CD4-positive, alpha-beta T cell treated with Interferon alpha-2 for 1 hour (primary cell): ENCODE measurements around the gene ZNF24.

ENCODE experiments used
- DNase-seq, 2 donors: peaks; one replicate each; pipeline ENCODE4 v3.0.0-alpha.2; 2020 to 2022

The ZNF24 gene

GRCh38 chr18:35352778-35353177, 8.6 kb upstream of the ZNF24 start:
- no peak for DNase-seq

- DNase-seq = no peak
These were observed 8.1 kb upstream of the ZNF24 start for GRCh38 chr18:35352283-35352682.

GRCh38 chr18:35348001-35348400, 3.8 kb upstream of the ZNF24 start:
- DNase-seq = no peak

DNA sequence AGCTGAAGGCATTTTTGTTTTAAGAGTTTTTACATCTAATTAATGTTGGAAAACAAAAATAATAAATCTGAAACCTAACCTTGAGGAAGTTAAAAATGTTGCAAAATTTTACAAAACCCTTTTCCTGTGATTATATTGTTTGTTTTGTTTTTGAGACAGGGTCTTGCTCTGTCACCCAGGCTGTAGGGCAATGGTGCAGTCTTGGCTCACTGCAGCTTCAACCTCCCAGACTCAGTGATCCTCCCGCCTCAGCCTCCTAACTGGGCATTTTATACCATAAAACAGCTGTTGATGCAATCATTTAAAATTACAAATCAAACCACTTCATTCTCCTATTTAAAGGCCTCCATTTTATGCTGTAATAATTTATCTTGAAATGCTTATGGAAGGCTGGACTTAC, 1.7 kb upstream of the ZNF24 start:
- DNase-seq = no peak

DNA sequence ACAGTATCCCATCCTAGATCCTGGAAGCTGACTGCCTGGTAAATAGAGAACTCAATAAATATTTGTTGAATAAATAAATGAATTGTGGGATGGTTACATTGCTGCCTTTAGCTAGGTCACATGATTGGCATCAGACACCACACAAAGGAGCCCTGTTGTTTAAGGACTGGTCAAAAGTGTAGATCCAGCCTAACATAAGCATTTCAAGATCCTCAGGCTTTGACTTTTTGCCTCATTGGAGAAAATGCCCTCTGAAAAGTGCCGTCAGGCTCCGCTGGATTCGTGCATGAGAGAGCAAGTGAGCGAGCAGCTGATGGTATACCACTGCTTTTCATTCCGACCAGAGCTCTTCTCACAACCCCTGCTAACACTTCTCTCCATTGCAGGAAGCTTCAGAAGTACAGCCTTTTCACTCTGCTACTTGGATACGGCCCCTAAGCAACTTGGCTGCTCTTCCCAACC, 1.3 kb upstream of the ZNF24 start:
- no peak for DNase-seq

DNA sequence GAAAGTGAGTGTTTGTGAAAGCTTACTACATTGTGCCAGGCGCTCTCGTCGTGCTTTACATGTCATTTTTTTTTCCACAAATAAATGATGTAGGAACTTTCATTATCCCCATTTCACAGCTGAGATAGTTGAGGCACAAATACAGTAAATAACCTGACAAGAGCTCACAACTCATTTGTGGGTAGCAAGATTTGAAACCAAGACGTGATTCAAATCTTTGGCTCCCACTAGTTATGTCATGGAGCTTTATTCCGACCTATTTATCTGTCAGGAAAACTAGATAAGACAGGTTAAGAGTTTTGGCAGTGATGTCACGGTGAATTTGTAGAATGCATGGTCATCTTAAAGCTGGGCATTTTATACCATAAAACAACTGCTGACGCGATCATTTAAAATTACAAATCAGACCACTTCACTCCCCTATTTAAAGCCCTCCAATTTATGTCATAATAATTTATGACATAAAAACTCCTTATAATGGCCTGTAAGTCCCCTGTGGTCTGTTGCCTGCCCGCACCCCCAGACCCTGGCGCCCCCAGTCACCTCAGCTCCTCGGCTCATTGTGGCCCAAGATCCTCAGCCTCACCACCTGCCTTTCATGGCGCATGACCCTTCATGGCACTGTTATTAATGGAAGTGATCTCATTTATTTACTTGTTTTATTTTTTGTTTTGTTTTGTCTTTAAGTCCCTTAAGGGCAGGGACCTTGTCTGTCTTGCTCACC, 678 bp upstream of the ZNF24 start:
- DNase-seq = no peak

DNA sequence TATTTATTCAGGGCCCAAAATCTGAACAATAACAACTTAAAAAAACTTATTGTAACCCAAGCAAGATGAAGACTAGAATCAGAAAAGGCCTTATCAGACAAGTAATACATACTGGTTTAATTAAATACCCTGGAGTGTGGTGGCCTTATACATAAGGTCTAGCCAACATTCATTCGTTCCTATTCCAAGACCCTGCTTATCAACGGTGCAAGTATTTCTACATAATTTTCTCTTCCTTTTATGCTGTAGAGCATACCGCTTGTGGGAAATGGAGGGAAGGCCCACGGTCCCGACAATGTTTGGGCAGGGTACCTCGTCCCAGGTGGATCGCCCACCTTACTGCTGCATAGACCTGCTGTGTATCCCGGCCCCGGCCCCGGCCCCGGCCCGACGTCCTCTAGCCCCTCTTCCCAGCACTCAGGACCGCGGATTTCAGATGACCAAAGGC, 708 bp downstream of the ZNF24 start:
- no peak for DNase-seq

DNA sequence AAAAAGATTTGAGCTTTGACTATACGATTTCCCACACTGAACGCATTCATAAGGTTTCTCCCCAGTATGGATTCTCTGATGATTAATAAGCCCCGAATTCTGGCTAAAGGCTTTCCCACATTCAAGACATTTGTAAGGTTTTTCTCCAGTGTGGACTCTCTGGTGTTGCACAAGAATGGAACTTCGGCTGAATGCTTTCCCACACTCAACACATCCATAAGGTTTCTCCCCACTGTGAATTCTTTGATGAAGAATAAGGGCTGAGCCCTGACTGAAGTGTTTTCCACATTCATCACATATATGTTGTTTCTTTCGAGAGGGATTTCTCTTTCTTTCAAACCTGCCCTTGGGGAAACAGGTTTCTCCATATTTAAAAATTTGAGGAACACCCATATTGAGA, 6.9 kb downstream of the ZNF24 start:
- no peak for DNase-seq

DNA sequence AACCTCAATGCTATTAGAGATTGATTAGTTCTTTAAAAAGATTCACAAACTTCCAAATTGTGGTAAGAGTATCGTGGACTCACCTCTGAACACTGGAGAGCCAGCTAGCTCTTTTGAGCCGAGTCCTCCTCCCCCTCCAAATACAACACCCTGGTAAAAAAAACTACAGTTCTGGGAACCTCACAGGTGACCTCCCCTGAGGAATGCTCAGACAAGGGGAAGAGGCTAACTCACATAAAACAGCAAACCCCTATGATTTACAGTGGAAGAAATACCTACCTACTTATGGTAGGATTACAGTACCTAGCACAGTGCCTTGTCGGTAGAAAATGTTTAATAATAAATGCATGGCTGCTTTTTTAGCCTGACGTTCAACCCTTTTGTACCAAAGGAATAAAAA, 8.4 kb downstream of the ZNF24 start:
- DNase-seq = no peak

- DNase-seq = no peak
These were observed 9.4 kb downstream of the ZNF24 start for GRCh38 chr18:35334821-35335220.

GRCh38 chr18:35334212-35334611, 10.0 kb downstream of the ZNF24 start:
- DNase-seq = no peak

DNA sequence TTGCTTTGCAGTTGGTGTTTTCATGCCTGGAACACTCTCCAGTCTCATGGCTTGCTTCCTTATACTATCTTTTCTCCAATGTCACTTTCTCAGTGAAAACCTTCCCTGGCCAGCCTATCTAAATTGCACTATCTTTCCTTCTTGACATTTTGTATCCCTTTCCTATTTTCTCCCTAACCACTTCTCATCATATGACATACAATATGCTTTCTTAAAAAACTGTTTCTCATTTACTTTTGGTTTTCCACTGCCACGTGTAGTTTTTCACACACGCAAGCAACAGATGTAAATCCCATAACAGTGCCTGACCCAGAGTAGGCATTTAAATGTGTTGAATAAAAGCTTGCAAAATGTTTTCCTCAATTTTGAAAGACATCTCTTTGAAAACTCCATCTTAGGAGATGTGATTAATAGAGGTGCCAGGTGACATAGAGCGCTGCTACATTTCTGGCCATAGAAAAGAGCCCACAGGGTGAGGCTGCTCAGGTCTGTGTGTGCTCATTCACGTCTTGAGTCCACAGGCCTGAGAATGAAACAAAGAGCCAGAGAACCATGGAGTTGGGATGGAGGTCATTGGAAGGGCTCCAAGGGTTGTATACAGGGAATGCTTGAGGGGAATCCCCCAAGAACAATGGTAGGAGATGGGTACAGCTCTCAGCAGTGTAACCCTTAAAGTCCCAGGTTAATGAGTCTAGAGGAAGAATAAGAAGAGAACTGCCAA, 12.7 kb downstream of the ZNF24 start:
- no peak for DNase-seq

GRCh38 chr18:35328868-35329267, 15.4 kb downstream of the ZNF24 start:
- DNase-seq = no peak

GRCh38 chr18:35326695-35327387, 17.4 kb downstream of the ZNF24 start:
- DNase-seq = no peak

GRCh38 chr18:35324926-35325655, 19.1 kb downstream of the ZNF24 start:
- no peak for DNase-seq

DNA sequence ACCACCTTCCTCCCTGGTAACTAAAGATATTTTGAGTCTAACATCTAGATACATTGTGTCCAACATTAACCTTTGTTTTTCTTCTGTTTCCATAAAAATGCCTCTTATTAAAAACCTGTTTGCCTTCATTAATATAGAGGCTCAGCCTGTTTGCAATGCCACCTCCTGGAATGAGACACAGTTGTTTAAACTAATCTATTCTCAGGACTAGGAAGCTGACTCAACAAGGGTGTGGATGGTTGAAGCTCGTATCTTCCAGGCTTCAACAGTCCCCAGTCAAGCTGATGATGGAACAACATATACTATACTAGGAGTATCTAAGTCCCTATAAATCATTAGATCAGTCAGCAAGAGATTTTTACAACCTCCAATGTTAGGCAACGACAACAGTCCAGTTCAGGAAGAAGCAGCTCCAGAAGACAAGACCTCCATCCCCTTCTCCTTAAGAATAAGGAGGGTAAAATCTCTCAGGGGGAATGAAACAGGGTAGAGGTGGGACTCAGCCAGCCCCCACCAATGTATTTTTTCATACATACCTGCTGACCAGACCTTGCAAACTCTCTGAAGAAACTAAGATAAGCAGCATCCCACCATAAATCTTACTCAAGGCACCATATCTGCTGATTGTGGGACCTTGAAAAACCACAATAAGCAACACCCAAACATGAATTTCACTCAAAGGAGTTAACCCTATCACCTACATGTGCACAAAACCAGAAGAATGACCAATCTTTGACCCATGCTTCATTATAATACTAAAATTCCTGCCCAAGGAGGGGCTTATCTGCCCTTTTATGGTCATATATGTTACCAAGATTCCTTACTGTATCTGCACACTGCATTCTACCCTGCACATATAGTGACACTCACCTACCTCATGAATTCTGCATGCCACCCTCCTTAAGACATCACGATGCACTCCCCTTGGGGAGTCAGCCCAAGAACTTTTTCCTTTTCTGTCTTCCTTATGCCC, 21.4 kb downstream of the ZNF24 start:
- DNase-seq = no peak

DNA sequence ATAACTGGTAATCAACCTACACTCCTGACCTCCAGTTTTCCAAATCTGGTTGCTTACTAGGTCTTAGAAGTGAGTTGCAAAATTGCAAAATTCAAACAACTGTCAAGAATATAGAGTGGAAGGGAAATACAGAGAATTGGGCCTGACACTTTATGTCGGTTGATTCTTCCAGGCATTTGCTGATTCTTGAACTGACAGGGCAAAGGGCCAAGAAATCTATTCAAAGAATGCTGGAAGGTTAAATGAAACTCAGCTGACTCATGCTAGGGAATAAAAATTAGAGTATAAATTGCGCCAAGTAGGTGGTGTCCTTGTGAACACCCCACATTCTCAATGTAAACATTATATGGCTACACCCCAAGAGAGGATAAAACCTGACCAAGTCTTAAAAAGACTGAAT, 32.7 kb downstream of the ZNF24 start:
- no peak for DNase-seq

DNA sequence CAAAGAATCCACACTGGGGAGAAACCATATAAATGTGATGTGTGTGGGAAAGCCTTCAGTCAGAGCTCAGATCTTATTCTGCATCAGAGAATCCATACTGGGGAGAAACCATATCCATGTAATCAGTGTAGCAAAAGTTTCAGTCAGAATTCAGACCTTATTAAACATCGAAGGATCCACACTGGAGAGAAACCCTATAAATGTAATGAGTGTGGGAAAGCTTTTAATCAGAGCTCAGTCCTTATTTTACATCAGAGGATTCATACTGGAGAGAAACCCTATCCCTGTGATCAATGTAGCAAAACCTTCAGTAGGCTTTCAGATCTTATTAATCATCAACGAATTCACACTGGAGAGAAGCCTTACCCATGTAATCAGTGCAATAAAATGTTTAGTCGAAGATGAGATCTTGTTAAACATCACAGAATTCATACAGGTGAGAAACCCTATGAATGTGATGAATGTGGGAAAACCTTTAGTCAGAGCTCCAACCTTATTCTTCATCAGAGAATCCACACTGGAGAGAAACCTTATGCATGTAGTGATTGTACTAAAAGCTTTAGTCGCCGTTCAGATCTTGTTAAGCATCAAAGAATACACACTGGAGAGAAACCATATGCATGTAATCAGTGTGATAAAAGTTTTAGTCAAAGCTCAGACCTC, 37.5 kb downstream of the ZNF24 start:
- no peak for DNase-seq

DNA sequence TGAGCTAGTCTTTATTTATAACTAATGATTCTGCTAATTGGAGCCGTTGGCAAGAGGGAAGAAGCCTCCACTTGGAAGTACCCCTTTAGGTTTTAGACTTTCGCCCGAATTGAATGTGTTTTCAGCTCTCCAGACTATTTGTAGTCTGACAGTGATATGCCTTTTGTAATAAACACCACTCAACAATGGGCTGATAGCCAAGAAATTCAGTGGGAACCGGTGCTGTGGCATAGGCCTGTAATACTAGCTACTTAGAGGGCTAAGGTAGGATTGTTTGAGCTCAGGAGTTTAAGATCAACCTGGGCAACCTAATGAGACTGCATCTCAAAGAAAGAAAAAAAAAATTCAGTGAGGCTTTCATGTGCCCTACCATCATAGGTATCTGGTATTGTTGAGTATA, 40.6 kb downstream of the ZNF24 start:
- DNase-seq = no peak

GRCh38 chr18:35296060-35296459, 48.2 kb downstream of the ZNF24 start:
- no peak for DNase-seq

DNA sequence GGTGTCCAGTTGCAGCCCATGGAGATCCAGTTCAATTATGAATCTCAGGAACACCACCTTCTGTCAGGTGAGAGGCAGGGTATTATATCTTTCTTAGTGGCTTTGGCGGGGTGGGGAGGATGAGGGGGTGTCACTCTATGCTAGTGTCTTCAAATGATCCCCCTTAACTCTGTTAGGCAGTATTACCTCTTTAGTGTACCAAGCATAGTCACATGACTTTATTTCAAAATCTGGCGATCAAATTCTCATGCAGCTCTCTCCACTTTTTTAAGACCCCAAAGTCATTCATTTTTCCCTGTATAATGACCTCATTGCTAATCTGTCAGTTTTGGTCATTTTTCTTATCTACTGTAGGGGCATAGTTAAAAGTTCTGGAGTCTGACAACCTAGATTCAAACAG, 53.1 kb downstream of the ZNF24 start:
- no peak for DNase-seq
